ENCODE measurements around the gene RNF135. TPM values are rescaled to one million over a fixed set of nuclear protein-coding genes. Genes with fewer than 3 reads are reported as not detected.
"Not testable (repeated sequence)": the region's sequence is repeated elsewhere in the genome, so short reads cannot be mapped to it uniquely, and the experiment has no call there.

RNF135 gene
- total RNA-seq, 1 experiment from 2014 or later = 31.0 TPM

DNA sequence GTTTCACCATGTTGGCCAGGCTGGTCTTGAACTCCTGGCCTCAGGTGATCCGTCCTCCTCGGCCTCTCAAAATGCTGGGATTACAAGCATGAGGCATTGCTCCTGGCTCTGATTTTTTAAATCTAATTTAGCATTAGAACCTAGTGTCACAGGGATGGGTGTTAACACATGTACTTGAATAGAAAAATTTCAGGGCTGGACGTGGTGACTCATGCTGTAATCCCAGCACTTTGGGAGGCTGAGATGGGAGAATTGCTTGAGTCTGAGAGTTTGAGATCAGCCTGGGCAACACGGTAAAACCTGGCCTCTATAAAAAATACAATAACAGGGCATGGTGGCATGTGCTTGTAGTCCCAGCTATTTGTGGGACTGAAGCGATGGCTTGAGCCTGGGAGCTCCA is 6.0 kb upstream of the RNF135 start:
- H3K27me3 Mint-ChIP-seq (ENCODE audit: insufficient read depth, unreplicated experiment) = no peaks in the 10 kb centered on the region
- CTCF ChIA-PET = no interaction called here
- TF ChIP-seq, protein P1, sequence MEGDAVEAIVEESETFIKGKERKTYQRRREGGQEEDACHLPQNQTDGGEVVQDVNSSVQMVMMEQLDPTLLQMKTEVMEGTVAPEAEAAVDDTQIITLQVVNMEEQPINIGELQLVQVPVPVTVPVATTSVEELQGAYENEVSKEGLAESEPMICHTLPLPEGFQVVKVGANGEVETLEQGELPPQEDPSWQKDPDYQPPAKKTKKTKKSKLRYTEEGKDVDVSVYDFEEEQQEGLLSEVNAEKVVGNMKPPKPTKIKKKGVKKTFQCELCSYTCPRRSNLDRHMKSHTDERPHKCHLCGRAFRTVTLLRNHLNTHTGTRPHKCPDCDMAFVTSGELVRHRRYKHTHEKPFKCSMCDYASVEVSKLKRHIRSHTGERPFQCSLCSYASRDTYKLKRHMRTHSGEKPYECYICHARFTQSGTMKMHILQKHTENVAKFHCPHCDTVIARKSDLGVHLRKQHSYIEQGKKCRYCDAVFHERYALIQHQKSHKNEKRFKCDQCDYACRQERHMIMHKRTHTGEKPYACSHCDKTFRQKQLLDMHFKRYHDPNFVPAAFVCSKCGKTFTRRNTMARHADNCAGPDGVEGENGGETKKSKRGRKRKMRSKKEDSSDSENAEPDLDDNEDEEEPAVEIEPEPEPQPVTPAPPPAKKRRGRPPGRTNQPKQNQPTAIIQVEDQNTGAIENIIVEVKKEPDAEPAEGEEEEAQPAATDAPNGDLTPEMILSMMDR (IDR thresholded peaks at IDR 0.05; ENCODE audit: unreplicated experiment) = no peak
- intact Hi-C loops (cut with micrococcal nuclease) = no loop called here
- peak; percentile 23 for DNase-seq (ENCODE audit: unreplicated experiment)
- BruUV-seq (replicated peaks) = no TSS peak
- no peak overlapping the region for H3K27ac Mint-ChIP-seq (ENCODE audit: low read depth, unreplicated experiment)
- POLR2A ChIA-PET = interaction anchor here (0.6 to 0.7 kb wide), 3 partner anchors 11 to 206 kb away, joined by 3 read pairs; no protein-coding TSS in a partner anchor
- no peaks in the 10 kb centered on the region for H3K36me3 Mint-ChIP-seq (ENCODE audit: insufficient read depth, unreplicated experiment)
- no peaks in the 10 kb centered on the region for H3K9me3 Mint-ChIP-seq (ENCODE audit: unreplicated experiment)
- H3K4me1 Mint-ChIP-seq (ENCODE audit: insufficient read depth, unreplicated experiment) = peaks cover under 1% of the 10 kb centered on the region
- H3K4me3 Mint-ChIP-seq (ENCODE audit: unreplicated experiment) = no peak overlapping the region

GRCh38 chr17:30965686-30966085 is 5.2 kb upstream of the RNF135 start:
- Mint-ChIP-seq H3K27ac (ENCODE audit: low read depth, unreplicated experiment) (no peak overlapping the region), H3K9me3 (ENCODE audit: unreplicated experiment) (no peaks in the 10 kb centered on the region), H3K36me3 (ENCODE audit: insufficient read depth, unreplicated experiment) (no peaks in the 10 kb centered on the region), H3K4me1 (ENCODE audit: insufficient read depth, unreplicated experiment) (peaks cover 5% of the 10 kb centered on the region), H3K27me3 (ENCODE audit: insufficient read depth, unreplicated experiment) (no peaks in the 10 kb centered on the region), H3K4me3 (ENCODE audit: unreplicated experiment) (no peak overlapping the region)
- ChIA-PET CTCF (no interaction called here), POLR2A (interaction anchor here (0.7 kb wide), 2 partner anchors 12 to 15 kb away, joined by 3 read pairs; no protein-coding TSS in a partner anchor)
- no peak for DNase-seq (ENCODE audit: unreplicated experiment)
- no TSS peak for BruUV-seq (replicated peaks)
- intact Hi-C loops (cut with micrococcal nuclease) = no loop called here
- TF ChIP-seq, protein P1 (IDR thresholded peaks at IDR 0.05; ENCODE audit: unreplicated experiment) = no peak

DNA sequence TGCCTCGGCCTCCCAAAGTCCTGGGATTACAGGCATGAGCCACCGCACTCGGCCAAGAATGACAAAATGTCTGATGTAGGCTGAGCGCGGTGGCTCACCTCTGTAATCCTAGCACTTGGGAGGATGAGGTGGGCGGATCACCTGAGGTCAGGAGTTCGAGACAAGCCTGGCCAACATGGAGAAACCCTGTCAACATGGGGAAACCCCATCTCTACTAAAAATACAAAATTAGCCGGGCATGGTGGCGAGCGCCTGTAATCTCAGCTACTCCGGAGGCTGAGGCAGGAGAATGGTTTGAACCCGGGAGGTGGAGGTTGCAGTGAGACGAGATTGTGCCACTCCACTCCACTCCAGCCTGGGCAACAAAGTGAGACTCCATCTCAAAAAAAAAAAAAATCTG is 2.9 kb upstream of the RNF135 start:
- H3K4me3 Mint-ChIP-seq (ENCODE audit: unreplicated experiment); H3K27me3 Mint-ChIP-seq (ENCODE audit: insufficient read depth, unreplicated experiment); intact Hi-C loops (cut with micrococcal nuclease); H3K9me3 Mint-ChIP-seq (ENCODE audit: unreplicated experiment); DNase-seq (ENCODE audit: unreplicated experiment); H3K27ac Mint-ChIP-seq (ENCODE audit: low read depth, unreplicated experiment); CTCF ChIA-PET; BruUV-seq (replicated peaks): not testable (repeated sequence)
- POLR2A ChIA-PET = interaction anchor here (0.6 to 0.9 kb wide), 2 partner anchors 231 to 621 kb away, joined by 3 to 4 read pairs; no protein-coding TSS in a partner anchor
- Mint-ChIP-seq H3K36me3 (ENCODE audit: insufficient read depth, unreplicated experiment) (peaks cover 17% of the 10 kb centered on the region), H3K4me1 (ENCODE audit: insufficient read depth, unreplicated experiment) (peaks cover 11% of the 10 kb centered on the region)

DNA sequence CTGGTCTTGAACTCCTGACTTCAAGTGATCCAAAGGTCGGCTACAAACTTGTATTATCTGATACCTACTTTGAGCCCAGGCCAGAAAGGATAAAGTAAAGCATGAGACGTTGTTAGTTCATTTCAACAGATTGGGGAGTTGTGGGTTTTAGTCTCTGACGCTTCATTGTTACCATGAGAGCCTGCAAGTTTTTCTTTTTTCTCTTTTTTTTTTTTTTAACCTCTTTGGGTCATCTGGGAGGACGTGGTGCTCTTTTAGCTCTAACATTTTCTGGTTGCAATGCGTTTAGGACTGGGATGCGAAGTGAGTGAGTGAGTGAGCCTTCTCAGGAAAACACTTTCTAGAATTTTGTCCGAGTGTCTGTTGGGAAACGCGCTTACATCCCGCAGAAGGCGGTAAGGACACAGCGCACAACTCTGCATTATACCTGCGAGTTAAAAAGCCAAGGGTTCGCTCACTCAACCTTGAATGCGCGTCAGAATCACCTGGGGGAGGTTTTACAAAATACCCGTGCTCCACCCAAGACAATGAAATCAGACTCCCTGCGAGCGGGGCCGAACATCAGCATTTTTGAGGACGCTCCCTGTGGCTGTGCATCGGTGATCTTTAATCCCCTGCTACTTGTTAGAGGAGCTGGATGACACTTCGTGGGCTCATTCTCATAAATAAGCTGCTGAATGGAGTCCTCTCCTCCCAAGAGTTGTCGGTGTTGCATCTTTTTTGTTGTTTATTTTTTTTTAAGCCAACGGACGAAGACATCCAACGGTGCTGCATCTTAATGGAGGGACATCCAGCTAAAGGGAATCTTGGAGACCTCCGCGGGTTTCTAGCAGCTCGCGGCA is 629 bp upstream of the RNF135 start:
- H3K4me3 Mint-ChIP-seq (ENCODE audit: unreplicated experiment) = peak overlapping the region; percentile 99
- TF ChIP-seq, protein P1 (IDR thresholded peaks at IDR 0.05; ENCODE audit: unreplicated experiment) = no peak
- no peaks in the 10 kb centered on the region for H3K9me3 Mint-ChIP-seq (ENCODE audit: unreplicated experiment)
- ChIA-PET POLR2A (interaction anchor here (0.6 to 6.4 kb wide), 37 partner anchors 11 to 1198 kb away, joined by 3 to 108 read pairs (median 4); partner anchors contain the start of genes CPD, CRLF3, EVI2B and NF1), CTCF (interaction anchor here (0.6 to 2.1 kb wide), 9 partner anchors 13 to 540 kb away, joined by 3 to 8 read pairs (median 3); no protein-coding TSS in a partner anchor)
- H3K27me3 Mint-ChIP-seq (ENCODE audit: insufficient read depth, unreplicated experiment) = no peaks in the 10 kb centered on the region
- peak; percentile 58 for DNase-seq (ENCODE audit: unreplicated experiment)
- intact Hi-C loops (cut with micrococcal nuclease) = no loop called here
- BruUV-seq (replicated peaks) = no TSS peak
- H3K4me1 Mint-ChIP-seq (ENCODE audit: insufficient read depth, unreplicated experiment) = peaks cover 11% of the 10 kb centered on the region
- peaks cover 34% of the 10 kb centered on the region for H3K36me3 Mint-ChIP-seq (ENCODE audit: insufficient read depth, unreplicated experiment)
- peak overlapping the region; percentile 99 for H3K27ac Mint-ChIP-seq (ENCODE audit: low read depth, unreplicated experiment)

Measured in MCF 10A (cell line).